GM19238 (cell line): ENCODE data around the gene UBR4.
"Not testable (repeated sequence)": the region's sequence is repeated elsewhere in the genome, so short reads cannot be mapped to it uniquely, and the experiment has no call there.

ENCODE experiments used
- DNase-seq: peaks from one replicate; pipeline ENCODE4 v3.0.0; 2011; ENCODE audit warnings: low spot score; ENCODE audit not compliant: insufficient read length

UBR4 gene

GRCh38 chr1:19220080-19220846, 10.2 kb upstream of the UBR4 start:
- no peak for DNase-seq

DNA sequence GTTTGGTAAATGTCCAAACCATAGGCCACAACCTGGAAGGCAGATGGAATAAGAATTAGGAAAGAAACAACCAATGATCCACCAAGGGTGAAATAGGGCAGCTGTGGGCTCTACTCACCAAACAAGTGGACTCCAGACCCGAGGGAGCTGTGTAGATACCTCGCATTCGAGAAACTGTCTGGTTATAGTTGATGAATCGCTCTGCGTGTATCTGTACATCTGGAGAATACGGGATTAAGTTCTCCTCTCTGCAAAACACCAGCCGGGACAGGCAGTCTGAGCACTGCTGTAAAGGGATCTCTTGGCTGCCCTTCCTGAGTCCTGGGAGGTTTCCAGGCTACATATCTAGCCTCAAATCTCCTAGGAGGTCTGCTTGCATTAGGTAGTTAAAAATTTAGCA, 9.4 kb upstream of the UBR4 start:
- no peak for DNase-seq

- not testable (repeated sequence) for DNase-seq
These were observed 6.5 kb upstream of the UBR4 start for GRCh38 chr1:19216585-19216984.

GRCh38 chr1:19213580-19213979, 3.5 kb upstream of the UBR4 start:
- DNase-seq = no peak

GRCh38 chr1:19212167-19212566, 2.1 kb upstream of the UBR4 start:
- no peak for DNase-seq

GRCh38 chr1:19210772-19211549, 895 bp upstream of the UBR4 start:
- no peak for DNase-seq

GRCh38 chr1:19209439-19209989, 552 bp downstream of the UBR4 start:
- DNase-seq = peak; percentile 30

GRCh38 chr1:19208710-19209438, 1.2 kb downstream of the UBR4 start:
- DNase-seq = no peak

GRCh38 chr1:19206947-19207346, 3.1 kb downstream of the UBR4 start:
- no peak for DNase-seq

DNA sequence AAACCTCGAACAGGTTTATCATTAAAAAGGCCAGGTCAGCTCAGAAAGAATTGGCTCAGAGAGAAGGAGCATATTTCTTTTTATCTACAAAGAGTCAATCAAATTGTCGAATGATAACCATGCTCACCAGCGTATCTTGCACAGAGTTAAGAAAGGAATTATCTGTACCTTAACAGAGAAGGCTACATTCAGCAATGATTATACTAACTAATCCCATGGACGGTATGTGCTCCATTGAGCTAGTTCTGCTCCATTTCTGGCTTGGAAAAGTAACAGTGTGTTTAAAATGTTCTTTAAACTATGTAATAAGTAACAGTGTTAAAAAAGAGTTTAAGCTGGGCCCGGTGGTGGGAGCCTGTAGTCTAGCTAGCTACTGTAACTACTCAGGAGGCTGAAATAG, 4.2 kb downstream of the UBR4 start:
- DNase-seq = no peak

GRCh38 chr1:19205403-19205802, 4.7 kb downstream of the UBR4 start:
- DNase-seq = no peak

GRCh38 chr1:19204446-19205266, 5.4 kb downstream of the UBR4 start:
- no peak for DNase-seq

GRCh38 chr1:19203440-19203839, 6.6 kb downstream of the UBR4 start:
- DNase-seq = no peak

DNA sequence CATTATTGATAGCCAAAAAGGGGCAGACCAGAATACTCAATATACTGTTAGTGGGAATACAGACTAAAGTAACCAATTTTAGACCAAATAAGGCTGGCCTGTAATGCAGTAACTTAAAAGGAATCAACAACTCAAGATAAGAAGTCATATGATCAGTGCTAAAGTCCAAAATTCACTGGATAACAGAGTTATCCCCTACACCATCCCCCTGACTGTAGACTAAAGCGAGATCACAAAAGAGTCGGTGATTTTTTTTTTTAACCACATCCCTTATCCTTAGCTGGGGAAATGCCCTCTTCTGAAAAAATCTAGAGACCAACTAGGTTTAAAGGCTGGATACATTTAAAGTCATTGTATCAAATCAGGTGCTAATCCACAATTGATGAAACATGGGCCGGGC, 7.7 kb downstream of the UBR4 start:
- DNase-seq = no peak

GRCh38 chr1:19199969-19200604, 10.0 kb downstream of the UBR4 start:
- DNase-seq = no peak

DNA sequence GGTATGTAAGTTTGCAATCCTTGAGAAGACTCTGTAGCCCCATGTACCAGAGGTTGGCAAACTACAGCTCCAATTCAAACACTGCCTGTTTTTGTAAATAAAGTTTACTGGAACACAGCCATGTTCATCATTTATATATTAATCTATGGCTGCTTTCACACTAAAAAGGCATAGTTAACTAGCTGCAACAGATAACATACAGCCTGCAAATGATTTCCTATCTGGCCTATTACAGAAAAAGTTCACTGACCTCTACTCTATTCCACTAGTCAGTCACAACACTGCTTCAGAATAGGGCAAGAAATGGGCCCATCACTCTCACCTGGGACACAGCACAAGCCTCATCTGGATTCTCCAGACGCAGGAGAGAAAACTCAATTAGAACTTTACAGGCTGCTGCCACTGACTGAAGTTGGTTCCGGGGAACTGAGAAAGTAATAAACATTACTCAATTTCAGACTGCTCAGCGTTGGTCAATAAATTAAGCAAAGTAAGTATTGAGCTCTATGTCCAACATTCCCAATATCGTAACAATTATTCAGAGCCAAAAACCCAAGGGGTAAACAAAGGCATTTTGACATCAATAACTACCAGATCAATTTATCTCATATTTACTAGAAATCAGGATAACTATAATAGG, 10.6 kb downstream of the UBR4 start:
- DNase-seq = no peak

DNA sequence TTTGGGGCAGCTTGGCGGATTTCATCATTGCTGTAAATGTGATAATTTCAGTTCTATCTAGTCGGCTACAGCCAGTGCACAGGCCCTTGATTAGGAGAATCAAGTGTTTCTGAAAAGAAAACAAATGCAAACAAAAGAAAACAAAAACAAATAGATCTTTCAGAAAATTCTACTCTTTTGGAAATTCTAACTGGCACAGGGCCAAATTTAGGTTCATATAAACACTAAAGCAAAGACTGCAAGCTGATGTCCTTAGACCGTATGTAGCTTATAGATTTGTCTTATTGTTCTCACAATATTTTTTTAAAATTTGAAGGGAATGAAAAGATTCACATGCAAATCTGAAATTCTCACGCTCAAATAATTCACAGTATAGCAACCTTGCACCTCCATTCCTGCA, 11.2 kb downstream of the UBR4 start:
- DNase-seq = no peak

GRCh38 chr1:19197845-19198244, 12.2 kb downstream of the UBR4 start:
- no peak for DNase-seq

- no peak for DNase-seq
These were observed 13.7 kb downstream of the UBR4 start for GRCh38 chr1:19196331-19196730.

- no peak for DNase-seq
These were observed 17.1 kb downstream of the UBR4 start for GRCh38 chr1:19193004-19193403.
